WTC11 (cell line): ENCODE data around the gene FFAR4. TPM values are rescaled to one million over a fixed set of nuclear protein-coding genes. Genes with fewer than 3 reads are reported as not detected.
"Not testable (repeated sequence)": the region's sequence is repeated elsewhere in the genome, so short reads cannot be mapped to it uniquely, and the experiment has no call there.

Source experiments
- ATAC-seq: fragments of 200-7000 bp; cut with Tn5 transposase; 2 replicates; pipeline ENCODE4 v1.10.0; 2021; ENCODE audit warnings: mild to moderate bottlenecking, moderate library complexity
- CTCF ChIA-PET: fragments of 300-600 bp; sonication (Branson Sonifier 250); formaldehyde crosslinking; loops from one replicate; lab custom pipeline; 2021; ENCODE audit warnings: antibody characterized with exemption; lab: Charles Lee
- POLR2A ChIA-PET: fragments of 350-600 bp; sonication (Branson Sonifier 250); formaldehyde crosslinking; loops from one replicate; lab custom pipeline; 2021; ENCODE audit warnings: antibody characterized with exemption; lab: Charles Lee
- DNase-seq: peaks from one replicate; pipeline ENCODE4 v3.0.0; 2021; ENCODE audit warnings: low spot score
- H3K27ac Mint-ChIP-seq: 2 replicates; pipeline ENCODE4 v1.8.0; 2021; ENCODE audit warnings: mixed read lengths
- H3K27me3 Mint-ChIP-seq: 2 replicates; pipeline ENCODE4 v1.8.0; 2021; ENCODE audit warnings: low read depth, mild to moderate bottlenecking, moderate library complexity, mixed read lengths
- H3K36me3 Mint-ChIP-seq: 2 replicates; pipeline ENCODE4 v1.8.0; 2021; ENCODE audit warnings: mixed read lengths
- H3K4me1 Mint-ChIP-seq: 2 replicates; pipeline ENCODE4 v1.8.0; 2022; ENCODE audit warnings: mixed read lengths
- H3K4me3 Mint-ChIP-seq: 2 replicates; pipeline ENCODE4 v1.8.0; 2021; ENCODE audit warnings: mild to moderate bottlenecking, moderate library complexity, mixed read lengths
- H3K9me3 Mint-ChIP-seq: 2 replicates; pipeline ENCODE4 v1.8.0; 2021; ENCODE audit warnings: mixed read lengths
- ATF1 ChIP-seq: sonication (generic); formaldehyde crosslinking; IDR thresholded peaks from 2 replicates; pipeline ENCODE4 v1.8.1; 2023; ENCODE audit warnings: mild to moderate bottlenecking, moderate library complexity, missing genetic modification reagents
- CBFB ChIP-seq: sonication (generic); formaldehyde crosslinking; IDR thresholded peaks from 2 replicates; pipeline ENCODE4 v1.8.1; 2022; ENCODE audit warnings: mild to moderate bottlenecking, low read depth, missing genetic modification reagents
- CTCF ChIP-seq: fragments of 200-600 bp; IDR thresholded peaks from 2 replicates; pipeline ENCODE4 v1.8.0; 2022; ENCODE audit warnings: antibody characterized with exemption
- FOXJ3 ChIP-seq: sonication (generic); formaldehyde crosslinking; IDR thresholded peaks from 2 replicates; pipeline ENCODE4 v1.9.0; 2021; ENCODE audit warnings: missing genetic modification reagents, mild to moderate bottlenecking, borderline replicate concordance
- FOXK1 ChIP-seq: sonication (generic); formaldehyde crosslinking; IDR thresholded peaks from 2 replicates; pipeline ENCODE4 v1.8.0; 2022; ENCODE audit warnings: mild to moderate bottlenecking, moderate library complexity, missing genetic modification reagents
- GTF2I ChIP-seq: fragments of 250-450 bp; sonication (Bioruptor Pico); conservative IDR thresholded peaks from 2 replicates; pipeline ENCODE4 v1.4.0; 2021; ENCODE audit warnings: mild to moderate bottlenecking
- JUN ChIP-seq: sonication (generic); formaldehyde crosslinking; IDR thresholded peaks from 2 replicates; pipeline ENCODE4 v1.8.0; 2023; ENCODE audit warnings: mild to moderate bottlenecking, missing genetic modification reagents
- NFE2L1 ChIP-seq: sonication (generic); formaldehyde crosslinking; IDR thresholded peaks from 2 replicates; pipeline ENCODE4 v1.8.1; 2023; ENCODE audit warnings: missing genetic modification reagents
- NR3C1 ChIP-seq: sonication (generic); formaldehyde crosslinking; conservative IDR thresholded peaks from 2 replicates; pipeline ENCODE4 v1.8.1; 2023; ENCODE audit warnings: low read depth, mild to moderate bottlenecking, missing genetic modification reagents
- OVOL2 ChIP-seq: fragments of 250-450 bp; sonication (Bioruptor Pico); IDR thresholded peaks from 2 replicates; pipeline ENCODE4 v1.9.0; 2021; ENCODE audit warnings: mild to moderate bottlenecking, borderline replicate concordance
- PRDM15 ChIP-seq: sonication (generic); formaldehyde crosslinking; IDR thresholded peaks from 2 replicates; pipeline ENCODE4 v1.8.0; 2022; ENCODE audit warnings: missing genetic modification reagents
- PRRX2 ChIP-seq: fragments of 250-450 bp; sonication (Bioruptor Pico); IDR thresholded peaks from 2 replicates; pipeline ENCODE4 v1.8.0; 2021; ENCODE audit warnings: mild to moderate bottlenecking
- SMAD3 ChIP-seq: sonication (generic); formaldehyde crosslinking; IDR thresholded peaks from 2 replicates; pipeline ENCODE4 v1.8.0; 2022; ENCODE audit warnings: missing genetic modification reagents, mild to moderate bottlenecking, borderline replicate concordance
- SMAD4 ChIP-seq: sonication (generic); formaldehyde crosslinking; IDR thresholded peaks from 2 replicates; pipeline ENCODE4 v1.8.0; 2022; ENCODE audit warnings: mild to moderate bottlenecking, missing genetic modification reagents
- SOX15 ChIP-seq: fragments of 250-450 bp; sonication (Bioruptor Pico); IDR thresholded peaks from 2 replicates; pipeline ENCODE4 v1.9.0; 2021; ENCODE audit warnings: mild to moderate bottlenecking
- TEAD1 ChIP-seq: sonication (generic); formaldehyde crosslinking; IDR thresholded peaks from 2 replicates; pipeline ENCODE4 v1.8.0; 2022; ENCODE audit warnings: mild to moderate bottlenecking, missing genetic modification reagents
- TEAD4 ChIP-seq: sonication (generic); formaldehyde crosslinking; IDR thresholded peaks from 2 replicates; pipeline ENCODE4 v1.8.0; 2022; ENCODE audit warnings: mild to moderate bottlenecking, missing genetic modification reagents
- USF2 ChIP-seq: sonication (generic); formaldehyde crosslinking; IDR thresholded peaks from 2 replicates; pipeline ENCODE4 v1.8.1; 2023; ENCODE audit warnings: mild to moderate bottlenecking, missing genetic modification reagents, moderate library complexity
- ZBTB21 ChIP-seq: sonication (generic); formaldehyde crosslinking; IDR thresholded peaks from 2 replicates; pipeline ENCODE4 v1.8.1; 2023; ENCODE audit warnings: mild to moderate bottlenecking, missing genetic modification reagents, borderline replicate concordance
- ZNF219 ChIP-seq: sonication (generic); formaldehyde crosslinking; IDR thresholded peaks from 2 replicates; pipeline ENCODE4 v1.8.0; 2023; ENCODE audit warnings: missing genetic modification reagents, mild to moderate bottlenecking, borderline replicate concordance
- ZNF671 ChIP-seq: fragments of 250-450 bp; sonication (Bioruptor Pico); IDR thresholded peaks from 2 replicates; pipeline ENCODE4 v1.8.0; 2021; ENCODE audit warnings: mild to moderate bottlenecking
- total RNA-seq: library from RNA; stranded (reverse); gene quantifications from 3 replicates; pipeline ENCODE4 v1.2.3, GENCODE V29; 2021
- TF ChIP-seq, protein P1 (sequence below): sonication (generic); formaldehyde crosslinking; IDR thresholded peaks from 2 replicates; pipeline ENCODE4 v1.8.1; 2022; ENCODE audit warnings: mild to moderate bottlenecking, missing genetic modification reagents, moderate library complexity, borderline replicate concordance

FFAR4 gene
- total RNA-seq, 1 experiment from 2014 or later, result 0.15 TPM

GRCh38 chr10:93542358-93542791 lies 24.1 kb upstream of the FFAR4 start:
- TF ChIP-seq SMAD4 (CRISPR knock-in tag) (no peak), CBFB (CRISPR knock-in tag) (no peak), OVOL2 (CRISPR knock-in tag) (no peak), NFE2L1 (CRISPR knock-in tag) (no peak), FOXJ3 (CRISPR knock-in tag) (no peak), NR3C1 (CRISPR knock-in tag) (no peak), PRDM15 (CRISPR knock-in tag) (no peak), SMAD3 (CRISPR knock-in tag) (no peak), USF2 (CRISPR knock-in tag) (no peak), ZBTB21 (CRISPR knock-in tag) (no peak), PRRX2 (no peak), JUN (no peak), ZNF219 (CRISPR knock-in tag) (no peak), TEAD4 (CRISPR knock-in tag) (no peak), FOXK1 (CRISPR knock-in tag) (no peak)

DNA sequence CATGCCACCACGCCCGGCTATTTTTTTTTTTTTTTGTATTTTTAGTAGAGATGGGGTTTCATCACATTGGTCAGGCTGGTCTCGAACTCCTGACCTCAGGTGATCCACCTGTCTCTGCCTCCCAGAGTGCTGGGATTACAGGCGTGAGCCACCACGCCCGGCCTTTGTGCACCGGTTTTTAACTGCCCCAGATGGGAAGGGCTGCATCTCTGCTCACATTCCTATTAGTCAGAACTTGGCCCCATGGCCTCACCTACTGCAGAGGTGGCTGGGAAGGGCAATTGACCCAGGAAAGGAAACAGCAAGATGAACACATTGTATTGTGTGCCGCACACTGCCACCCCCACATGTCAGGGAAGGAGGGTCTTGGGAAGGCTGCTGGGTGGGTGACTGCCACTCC lies 19.5 kb upstream of the FFAR4 start:
- ATAC-seq, H3K9me3 Mint-ChIP-seq, H3K36me3 Mint-ChIP-seq, DNase-seq, H3K27ac Mint-ChIP-seq, CTCF ChIA-PET, H3K4me3 Mint-ChIP-seq, H3K27me3 Mint-ChIP-seq, H3K4me1 Mint-ChIP-seq: not testable (repeated sequence)
- POLR2A ChIA-PET, result interaction anchor here (0.6 kb wide), 1 partner anchor 264 kb away, joined by 3 read pairs; no protein-coding TSS in a partner anchor

More at GRCh38 chr10:93542358-93542791, 24.1 kb upstream of the FFAR4 start:
- POLR2A ChIA-PET, result no interaction called here
- Mint-ChIP-seq H3K36me3 (no peaks in the 10 kb centered on the region), H3K27ac (no peak overlapping the region), H3K9me3 (no peaks in the 10 kb centered on the region), H3K4me3 (peak overlapping the region; percentile 39), H3K4me1 (0 out of 2 replicates have a peak, but pooled peaks cover 2% of the 10 kb centered on the region), H3K27me3 (peaks cover 36% of the 10 kb centered on the region)
- ATAC-seq (peak; percentile 60), DNase-seq (no peak)
- CTCF ChIA-PET, result interaction anchor here (0.8 to 3.7 kb wide), 24 partner anchors 10 to 902 kb away, joined by 3 to 62 read pairs (median 4); partner anchors contain the start of genes FRA10AC1 and MYOF

GRCh38 chr10:93547522-93547921 lies 18.9 kb upstream of the FFAR4 start:
- CTCF ChIA-PET, result no interaction called here
- TF ChIP-seq CTCF (no peak), ZNF671 (CRISPR knock-in tag) (no peak), GTF2I (no peak), SOX15 (CRISPR knock-in tag) (no peak), NR3C1 (CRISPR knock-in tag) (no peak), PRDM15 (CRISPR knock-in tag) (no peak), TEAD1 (CRISPR knock-in tag) (no peak), ATF1 (no peak)
- TF ChIP-seq, protein P1, sequence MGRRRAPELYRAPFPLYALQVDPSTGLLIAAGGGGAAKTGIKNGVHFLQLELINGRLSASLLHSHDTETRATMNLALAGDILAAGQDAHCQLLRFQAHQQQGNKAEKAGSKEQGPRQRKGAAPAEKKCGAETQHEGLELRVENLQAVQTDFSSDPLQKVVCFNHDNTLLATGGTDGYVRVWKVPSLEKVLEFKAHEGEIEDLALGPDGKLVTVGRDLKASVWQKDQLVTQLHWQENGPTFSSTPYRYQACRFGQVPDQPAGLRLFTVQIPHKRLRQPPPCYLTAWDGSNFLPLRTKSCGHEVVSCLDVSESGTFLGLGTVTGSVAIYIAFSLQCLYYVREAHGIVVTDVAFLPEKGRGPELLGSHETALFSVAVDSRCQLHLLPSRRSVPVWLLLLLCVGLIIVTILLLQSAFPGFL (CRISPR knock-in tag), result no peak

More at GRCh38 chr10:93547522-93547921, 18.9 kb upstream of the FFAR4 start:
- Mint-ChIP-seq H3K4me1 (0 out of 2 replicates have a peak, but pooled peaks cover 3% of the 10 kb centered on the region), H3K27ac (no peak overlapping the region), H3K9me3 (no peaks in the 10 kb centered on the region), H3K4me3 (no peak overlapping the region), H3K36me3 (no peaks in the 10 kb centered on the region), H3K27me3 (peaks cover 3% of the 10 kb centered on the region)
- POLR2A ChIA-PET, result no interaction called here
- ATAC-seq (no peak), DNase-seq (no peak)
